ENCODE results near the gene PRRG1.

PRRG1 gene

GRCh38 chrX:37347420-37347819 lies 1.7 kb upstream of the PRRG1 start:
- H3K4me2 ChIP-seq (ENCODE audit: low read length), result no peak overlapping the region
- no peak for TF ChIP-seq CTCF (IDR thresholded peaks at IDR 0.05)
- H3K4me1 ChIP-seq, result no peaks in the 10 kb centered on the region
- no peaks in the 10 kb centered on the region for H3K27me3 ChIP-seq (ENCODE audit: control insufficient read depth, insufficient read depth, low read length)
- H3K9ac ChIP-seq, result no peak overlapping the region
- H3K4me3 ChIP-seq (ENCODE audit: low read depth, low read length), result no peak overlapping the region
- H3K27ac ChIP-seq, result no peak overlapping the region
- H2AFZ ChIP-seq, result no peak overlapping the region
- no peaks in the 10 kb centered on the region for H3K9me3 ChIP-seq (ENCODE audit: control insufficient read depth, low read length)
- H3K79me2 ChIP-seq, result no peaks in the 10 kb centered on the region
- no peaks in the 10 kb centered on the region for H3K36me3 ChIP-seq (ENCODE audit: control insufficient read depth, insufficient read depth, low read length)

GRCh38 chrX:37348231-37348970 lies 763 bp upstream of the PRRG1 start:
- no peak for TF ChIP-seq CTCF (IDR thresholded peaks at IDR 0.05)
- Histone ChIP-seq H3K36me3 (ENCODE audit: control insufficient read depth, insufficient read depth, low read length) (no peaks in the 10 kb centered on the region), H3K4me2 (ENCODE audit: low read length) (peak overlapping the region; percentile 42), H3K79me2 (no peaks in the 10 kb centered on the region), H3K4me3 (ENCODE audit: low read depth, low read length) (no peak overlapping the region), H3K27me3 (ENCODE audit: control insufficient read depth, insufficient read depth, low read length) (no peaks in the 10 kb centered on the region), H3K4me1 (no peaks in the 10 kb centered on the region), H3K27ac (no peak overlapping the region), H2AFZ (peak overlapping the region; percentile 77), H3K9me3 (ENCODE audit: control insufficient read depth, low read length) (no peaks in the 10 kb centered on the region), H3K9ac (no peak overlapping the region)

GRCh38 chrX:37348971-37349220 lies 268 bp upstream of the PRRG1 start:
- Histone ChIP-seq H3K4me3 (ENCODE audit: low read depth, low read length) (no peak overlapping the region), H3K4me2 (ENCODE audit: low read length) (peak overlapping the region; percentile 42)

GRCh38 chrX:37350034-37350365 lies 836 bp downstream of the PRRG1 start:
- H3K4me3 ChIP-seq (ENCODE audit: low read depth, low read length), result peak overlapping the region; percentile 66
- no peak overlapping the region for H3K9ac ChIP-seq
- TF ChIP-seq CTCF (IDR thresholded peaks at IDR 0.05), result no peak
- H3K36me3 ChIP-seq (ENCODE audit: control insufficient read depth, insufficient read depth, low read length), result no peaks in the 10 kb centered on the region
- H3K27me3 ChIP-seq (ENCODE audit: control insufficient read depth, insufficient read depth, low read length), result no peaks in the 10 kb centered on the region
- H3K4me1 ChIP-seq, result no peaks in the 10 kb centered on the region
- H3K27ac ChIP-seq, result peak overlapping the region; percentile 15
- H3K79me2 ChIP-seq, result no peaks in the 10 kb centered on the region
- H2AFZ ChIP-seq, result peak overlapping the region; percentile 83
- peak overlapping the region; percentile 76 for H3K4me2 ChIP-seq (ENCODE audit: low read length)
- H3K9me3 ChIP-seq (ENCODE audit: control insufficient read depth, low read length), result no peaks in the 10 kb centered on the region

More at GRCh38 chrX:37348971-37349220, 268 bp upstream of the PRRG1 start:
- Histone ChIP-seq H3K9ac (no peak overlapping the region), H3K27ac (no peak overlapping the region), H3K4me1 (no peaks in the 10 kb centered on the region), H3K9me3 (ENCODE audit: control insufficient read depth, low read length) (no peaks in the 10 kb centered on the region), H3K79me2 (no peaks in the 10 kb centered on the region), H2AFZ (peak overlapping the region; percentile 77), H3K36me3 (ENCODE audit: control insufficient read depth, insufficient read depth, low read length) (no peaks in the 10 kb centered on the region), H3K27me3 (ENCODE audit: control insufficient read depth, insufficient read depth, low read length) (no peaks in the 10 kb centered on the region)
- no peak for TF ChIP-seq CTCF (IDR thresholded peaks at IDR 0.05)

- Histone ChIP-seq H2AFZ (no peak overlapping the region), H3K4me1 (no peaks in the 10 kb centered on the region), H3K27ac (no peak overlapping the region), H3K36me3 (ENCODE audit: control insufficient read depth, insufficient read depth, low read length) (no peaks in the 10 kb centered on the region), H3K79me2 (no peaks in the 10 kb centered on the region), H3K9ac (no peak overlapping the region), H3K4me2 (ENCODE audit: low read length) (no peak overlapping the region), H3K9me3 (ENCODE audit: control insufficient read depth, low read length) (no peaks in the 10 kb centered on the region), H3K27me3 (ENCODE audit: control insufficient read depth, insufficient read depth, low read length) (no peaks in the 10 kb centered on the region), H3K4me3 (ENCODE audit: low read depth, low read length) (no peak overlapping the region)
- TF ChIP-seq CTCF (IDR thresholded peaks at IDR 0.05), result no peak
Observed at GRCh38 chrX:37353646-37354045, 4.5 kb downstream of the PRRG1 start.

Data from parathyroid adenoma (tissue), 2 donors.